Cardiac muscle cell (in vitro differentiated cells and primary cell): ENCODE measurements around the gene FLYWCH2. TPM values are rescaled to one million over a fixed set of nuclear protein-coding genes. Genes with fewer than 3 reads are reported as not detected.

ENCODE experiments used
- DNase-seq, 2 donors: peaks; one replicate each; pipeline versions ENCODE4 v3.0.0 to v3.0.0-alpha.2; 2010 to 2017; ENCODE audit warnings: low read depth in 1 of 2, low spot score in 1 of 2
- H3K27ac ChIP-seq: fragments of 200-600 bp; sonication (generic); 2 replicates; pipeline ENCODE4 v1.5.1; 2016
- H3K27me3 ChIP-seq: fragments of 200-600 bp; sonication (generic); 2 replicates; pipeline ENCODE4 v1.6.0; 2016; ENCODE audit warnings: control low read depth
- H3K36me3 ChIP-seq: fragments of 200-600 bp; sonication (generic); 2 replicates; pipeline ENCODE4 v1.5.1; 2016; ENCODE audit warnings: control low read depth
- H3K4me1 ChIP-seq: fragments of 200-600 bp; sonication (generic); 2 replicates; pipeline ENCODE4 v1.8.1; 2017; ENCODE audit warnings: low read depth, mild to moderate bottlenecking, mixed run types
- H3K4me3 ChIP-seq: fragments of 200-600 bp; sonication (generic); 2 replicates; pipeline ENCODE4 v1.5.1; 2016; ENCODE audit warnings: mild to moderate bottlenecking
- H3K9me3 ChIP-seq: fragments of 200-600 bp; sonication (generic); 2 replicates; pipeline ENCODE4 v1.5.1; 2017; ENCODE audit warnings: low read depth, mild to moderate bottlenecking, control low read depth
- CTCF ChIP-seq: IDR thresholded peaks from 2 replicates; pipeline ENCODE4 v1.5.1; 2012; ENCODE audit warnings: low read depth, mild to moderate bottlenecking, low read length
- polyA plus RNA-seq: library from polyadenylated mRNA; unstranded; fragments of >200 nt; fragmentation: Nextera tagmentation; extraction: Ambion mirVana; gene quantifications from 2 replicates; pipeline ENCODE4 v1.2.1, GENCODE V29; 2016
- total RNA-seq: library from RNA; depleted of rRNA; stranded (reverse); fragments of >200 nt; gene quantifications from 2 replicates; pipeline ENCODE4 v1.2.3, GENCODE V29; 2016

FLYWCH2 gene
- total and polyA plus RNA-seq, 2 experiments from 2014 or later = 66.1 to 134 TPM

DNA sequence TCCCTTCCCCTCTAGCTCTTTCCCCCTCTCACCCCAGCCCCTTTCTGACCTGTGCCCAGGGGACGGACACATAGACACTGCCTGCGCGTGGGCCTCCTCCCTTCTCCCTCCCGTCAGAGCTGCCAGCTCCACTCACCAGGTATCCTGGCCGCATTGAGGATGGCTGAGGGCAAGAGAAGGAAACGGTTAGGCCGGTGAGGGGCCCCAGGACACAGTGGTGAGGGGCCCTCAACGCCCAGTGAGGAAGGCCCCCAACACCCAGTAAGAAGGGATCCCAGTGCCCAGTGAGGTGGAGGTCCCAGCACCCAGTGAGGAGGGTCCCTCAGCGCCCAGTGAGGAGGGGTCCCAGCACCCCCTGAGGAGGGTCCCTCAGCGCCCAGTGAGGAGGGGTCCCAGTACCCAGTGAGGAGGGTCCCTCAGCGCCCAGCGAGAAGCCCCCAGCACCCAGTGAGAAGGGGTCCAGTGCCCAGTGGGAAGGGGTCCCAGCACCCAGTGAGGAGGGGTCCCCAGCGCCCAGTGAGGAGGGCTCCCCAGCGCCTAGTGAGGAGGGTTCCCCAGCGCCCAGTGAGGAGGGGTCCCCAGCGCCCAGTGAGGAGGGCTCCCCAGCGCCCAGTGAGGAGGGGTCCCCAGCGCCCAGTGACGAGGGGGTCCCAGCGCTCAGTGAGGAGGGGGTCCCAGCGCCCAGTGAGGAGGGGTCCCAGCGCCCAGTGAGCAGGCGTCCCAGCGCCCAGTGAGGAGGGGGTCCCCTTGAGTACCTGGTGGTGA lies 26.1 kb upstream of the FLYWCH2 start:
- no peak for DNase-seq
- no peak for TF ChIP-seq CTCF
- no peaks in the 10 kb centered on the region for H3K4me1 ChIP-seq
- H3K27me3 ChIP-seq = peaks cover 34% of the 10 kb centered on the region
- H3K36me3 ChIP-seq = no peaks in the 10 kb centered on the region
- no peak overlapping the region for H3K27ac ChIP-seq
- no peaks in the 10 kb centered on the region for H3K9me3 ChIP-seq
- H3K4me3 ChIP-seq = no peak overlapping the region

- no peak for TF ChIP-seq CTCF
- no peak within 1 kb of the TSS for H3K4me3 ChIP-seq
- H3K36me3 ChIP-seq = no peaks in the 10 kb centered on the region
- H3K4me1 ChIP-seq = no peaks in the 10 kb centered on the region
- H3K27ac ChIP-seq = no peak within 1 kb of the TSS
- H3K27me3 ChIP-seq = peaks cover 34% of the 10 kb centered on the region
- no peak for DNase-seq
- H3K9me3 ChIP-seq = no peaks in the 10 kb centered on the region
These were observed 25.4 kb upstream of the FLYWCH2 start, which contains the start of gene PRSS22 for GRCh38 chr16:2857451-2858244. Gene PRSS22 (minus strand): TSS chr16:2858170. CDS start chr16:2858104, 66 bp downstream.

DNA sequence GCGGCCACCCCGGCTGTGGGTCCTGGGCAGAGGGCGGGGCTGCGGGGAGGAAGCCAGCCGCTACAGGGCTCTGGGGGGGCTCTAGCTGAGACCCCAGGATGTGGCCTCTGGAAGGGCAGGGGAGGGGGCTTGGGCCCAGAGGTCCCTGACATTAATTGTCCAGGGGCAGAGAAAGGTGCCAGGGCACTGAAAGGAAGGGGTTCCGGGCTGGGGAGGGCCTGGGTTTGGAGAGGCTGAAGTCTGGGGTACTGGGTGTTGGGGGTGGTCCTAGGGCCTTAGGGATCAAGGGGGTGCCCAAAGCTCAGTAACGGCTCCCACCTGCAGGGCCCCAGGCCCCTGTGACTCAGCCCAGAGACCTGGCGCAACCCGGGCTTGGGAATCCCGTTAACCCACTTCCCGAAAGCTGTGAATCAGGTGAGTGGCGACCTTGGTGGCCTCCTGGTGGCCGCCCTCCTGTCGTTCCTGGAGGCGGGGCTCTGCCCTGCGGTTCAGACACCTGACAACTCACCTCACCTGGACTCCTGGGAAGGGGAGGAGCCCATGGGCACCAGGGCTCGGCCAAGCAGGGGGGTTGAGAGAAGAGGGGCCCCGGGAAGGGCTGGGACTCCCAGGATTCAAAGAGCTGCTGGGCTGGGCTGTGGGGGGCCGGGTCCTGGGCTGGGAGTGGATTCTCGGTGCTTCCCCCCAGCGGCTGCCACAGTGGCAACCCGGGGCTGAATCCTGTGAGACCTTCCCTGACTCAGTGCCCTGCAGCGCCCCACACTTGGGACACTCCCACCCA lies 24.6 kb upstream of the FLYWCH2 start:
- Histone ChIP-seq H3K4me3 (no peak overlapping the region), H3K27ac (no peak overlapping the region), H3K27me3 (peaks cover 34% of the 10 kb centered on the region), H3K4me1 (no peaks in the 10 kb centered on the region), H3K9me3 (no peaks in the 10 kb centered on the region), H3K36me3 (no peaks in the 10 kb centered on the region)
- no peak for DNase-seq
- TF ChIP-seq CTCF = no peak

- Histone ChIP-seq H3K9me3 (no peaks in the 10 kb centered on the region), H3K27me3 (peaks cover 47% of the 10 kb centered on the region), H3K36me3 (no peaks in the 10 kb centered on the region), H3K27ac (no peak overlapping the region), H3K4me3 (no peak overlapping the region), H3K4me1 (no peaks in the 10 kb centered on the region)
- TF ChIP-seq CTCF = no peak
- no peak for DNase-seq
These were observed 23.2 kb upstream of the FLYWCH2 start for GRCh38 chr16:2859686-2860265.
